CD4-positive, alpha-beta T cell treated with Interferon alpha-2 for 1 hour (primary cell): Measurements from ENCODE around the gene CPXM1.

Source experiments
- DNase-seq, 2 donors: peaks; one replicate each; pipeline ENCODE4 v3.0.0-alpha.2; 2020 to 2022

Gene CPXM1

GRCh38 chr20:2747676-2748235 is 52.7 kb downstream of the CPXM1 start:
- DNase-seq = no peak

DNA sequence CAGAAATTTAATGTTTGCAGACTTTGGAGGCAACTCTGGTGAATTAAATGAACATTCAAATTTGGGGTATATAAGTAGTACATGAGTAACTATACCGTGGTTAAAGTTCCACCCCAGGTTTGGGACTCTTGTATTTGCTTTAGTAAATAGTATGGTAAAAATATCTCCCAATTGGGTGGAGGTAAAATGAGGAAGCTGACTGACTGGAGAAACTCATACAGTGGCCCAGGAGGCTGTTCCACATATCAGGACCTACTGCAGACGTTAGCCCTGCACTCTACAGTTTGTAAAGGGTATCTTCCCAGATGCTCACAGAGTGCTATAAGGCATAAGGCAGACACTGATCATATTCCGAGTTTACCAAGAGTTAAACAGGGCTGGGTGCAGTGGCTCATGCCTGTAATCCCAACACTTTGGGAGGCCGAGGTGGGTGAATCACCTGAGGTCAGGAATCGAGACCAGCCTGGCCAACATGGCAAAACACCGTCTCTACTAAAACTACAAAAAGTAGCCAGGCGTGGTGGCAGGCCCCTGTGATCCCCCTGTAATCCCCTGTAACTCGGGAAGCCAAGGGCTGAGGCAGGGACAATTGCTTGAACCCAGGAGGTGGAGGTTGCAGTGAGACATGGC is 53.7 kb downstream of the CPXM1 start:
- no peak for DNase-seq

GRCh38 chr20:2745936-2746635 is 54.3 kb downstream of the CPXM1 start:
- DNase-seq = no peak

GRCh38 chr20:2745060-2745910 is 55.1 kb downstream of the CPXM1 start:
- no peak for DNase-seq
